Measurements from ENCODE around the gene MRGPRF.

DNA sequence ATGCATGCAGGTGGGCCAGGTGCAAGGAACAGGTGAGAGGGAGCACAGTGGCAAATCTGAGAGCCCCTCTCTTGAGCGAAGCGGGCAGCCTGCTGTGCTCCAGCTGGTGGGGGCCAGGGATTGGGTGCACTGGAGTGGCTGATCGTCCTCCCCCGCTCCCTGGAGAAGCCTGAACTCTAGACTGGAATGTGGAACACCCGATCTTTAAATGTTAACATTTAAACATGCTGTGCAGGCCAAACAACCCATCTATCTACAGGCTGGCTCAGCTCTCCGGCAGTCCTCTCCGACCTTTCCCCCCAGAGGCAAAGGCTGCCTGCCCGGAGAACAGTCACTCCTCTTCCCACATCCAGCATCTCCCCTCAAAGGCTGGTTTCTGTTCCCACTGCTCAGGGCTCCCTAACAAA is 5.1 kb downstream of the MRGPRF start:
- TF ChIP-seq POLR2A (IDR thresholded peaks at IDR 0.05; ENCODE audit: borderline replicate concordance, extremely low read depth, insufficient read depth, insufficient read length) (no peak), EZH2 (IDR thresholded peaks at IDR 0.05) (no peak), ZFX (IDR thresholded peaks at IDR 0.05) (no peak), POLR2AphosphoS5 (IDR thresholded peaks at IDR 0.05; ENCODE audit: low read depth, low read length) (no peak), FOSL1 (IDR thresholded peaks at IDR 0.05; ENCODE audit: low read depth) (no peak), EGR1 (IDR thresholded peaks at IDR 0.05; ENCODE audit: low read depth) (no peak), YY1 (IDR thresholded peaks at IDR 0.05; ENCODE audit: extremely low read depth, insufficient replicate concordance, low read depth, low read length) (no peak), SIN3A (IDR thresholded peaks at IDR 0.05; ENCODE audit: low read depth) (no peak), RAD21 (IDR thresholded peaks at IDR 0.05; ENCODE audit: low read depth) (no peak)
- TF ChIP-seq, protein P1, sequence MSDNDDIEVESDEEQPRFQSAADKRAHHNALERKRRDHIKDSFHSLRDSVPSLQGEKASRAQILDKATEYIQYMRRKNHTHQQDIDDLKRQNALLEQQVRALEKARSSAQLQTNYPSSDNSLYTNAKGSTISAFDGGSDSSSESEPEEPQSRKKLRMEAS (IDR thresholded peaks at IDR 0.05): no peak
- TF ChIP-seq, protein P2, sequence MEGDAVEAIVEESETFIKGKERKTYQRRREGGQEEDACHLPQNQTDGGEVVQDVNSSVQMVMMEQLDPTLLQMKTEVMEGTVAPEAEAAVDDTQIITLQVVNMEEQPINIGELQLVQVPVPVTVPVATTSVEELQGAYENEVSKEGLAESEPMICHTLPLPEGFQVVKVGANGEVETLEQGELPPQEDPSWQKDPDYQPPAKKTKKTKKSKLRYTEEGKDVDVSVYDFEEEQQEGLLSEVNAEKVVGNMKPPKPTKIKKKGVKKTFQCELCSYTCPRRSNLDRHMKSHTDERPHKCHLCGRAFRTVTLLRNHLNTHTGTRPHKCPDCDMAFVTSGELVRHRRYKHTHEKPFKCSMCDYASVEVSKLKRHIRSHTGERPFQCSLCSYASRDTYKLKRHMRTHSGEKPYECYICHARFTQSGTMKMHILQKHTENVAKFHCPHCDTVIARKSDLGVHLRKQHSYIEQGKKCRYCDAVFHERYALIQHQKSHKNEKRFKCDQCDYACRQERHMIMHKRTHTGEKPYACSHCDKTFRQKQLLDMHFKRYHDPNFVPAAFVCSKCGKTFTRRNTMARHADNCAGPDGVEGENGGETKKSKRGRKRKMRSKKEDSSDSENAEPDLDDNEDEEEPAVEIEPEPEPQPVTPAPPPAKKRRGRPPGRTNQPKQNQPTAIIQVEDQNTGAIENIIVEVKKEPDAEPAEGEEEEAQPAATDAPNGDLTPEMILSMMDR (IDR thresholded peaks at IDR 0.05 in 2 of 3, conservative IDR thresholded peaks at IDR 0.05 in 1 of 3; ENCODE audit: borderline replicate concordance in 1 of 3, insufficient read depth in 1 of 3, low read depth in 2 of 3, low read length in 2 of 3): no peak
